Hepatocyte (in vitro differentiated cells): ENCODE results near the gene EPPIN. TPM values are rescaled to one million over a fixed set of nuclear protein-coding genes. Genes with fewer than 3 reads are reported as not detected.

Experiments used
- DNase-seq: peaks from one replicate; pipeline ENCODE4 v3.0.0-alpha.2; 2016; ENCODE audit warnings: low spot score
- H2AFZ ChIP-seq: fragments of 200-600 bp; sonication (generic); 2 replicates; pipeline ENCODE4 v1.6.0; 2016; ENCODE audit warnings: antibody characterized with exemption, mild to moderate bottlenecking
- H3K27ac ChIP-seq: fragments of 200-600 bp; sonication (generic); 2 replicates; pipeline ENCODE4 v1.5.1; 2016; ENCODE audit warnings: mild to moderate bottlenecking
- H3K27me3 ChIP-seq: fragments of 200-600 bp; sonication (generic); 2 replicates; pipeline ENCODE4 v1.6.1; 2016
- H3K36me3 ChIP-seq: fragments of 200-600 bp; sonication (generic); replicated peaks from 2 replicates; pipeline ENCODE4 v1.5.1; 2016; ENCODE audit warnings: low read depth; ENCODE audit not compliant: insufficient read depth
- H3K4me1 ChIP-seq: fragments of 200-600 bp; sonication (generic); 2 replicates; pipeline ENCODE4 v1.5.1; 2016; ENCODE audit warnings: mild to moderate bottlenecking, moderate library complexity; ENCODE audit not compliant: insufficient read depth
- H3K4me2 ChIP-seq: fragments of 200-600 bp; sonication (generic); 2 replicates; pipeline ENCODE4 v1.6.0; 2016
- H3K4me3 ChIP-seq: fragments of 200-600 bp; sonication (generic); 2 replicates; pipeline ENCODE4 v1.5.1; 2016; ENCODE audit warnings: mild to moderate bottlenecking
- H3K79me2 ChIP-seq: fragments of 200-600 bp; sonication (generic); 2 replicates; pipeline ENCODE4 v1.6.0; 2017; ENCODE audit warnings: mild to moderate bottlenecking
- H3K9me2 ChIP-seq: fragments of 200-600 bp; sonication (generic); replicated peaks from 2 replicates; pipeline ENCODE4 v1.6.0; 2017; ENCODE audit warnings: mild to moderate bottlenecking; ENCODE audit not compliant: insufficient read depth
- H3K9me3 ChIP-seq: fragments of 200-600 bp; sonication (generic); 2 replicates; pipeline ENCODE4 v1.5.1; 2016; ENCODE audit warnings: low read depth, mild to moderate bottlenecking
- H4K20me1 ChIP-seq: fragments of 200-600 bp; sonication (generic); 2 replicates; pipeline ENCODE4 v1.6.0; 2016; ENCODE audit warnings: mild to moderate bottlenecking; ENCODE audit not compliant: insufficient read depth, poor library complexity, severe bottlenecking
- CTCF ChIP-seq: fragments of 200-600 bp; sonication (generic); IDR thresholded peaks from 2 replicates; pipeline ENCODE4 v1.5.1; 2016; ENCODE audit warnings: antibody characterized with exemption, mild to moderate bottlenecking; ENCODE audit not compliant: poor library complexity
- EZH2 ChIP-seq: fragments of 200-600 bp; sonication (generic); IDR thresholded peaks from 2 replicates; pipeline ENCODE4 v1.6.1; 2016; ENCODE audit warnings: antibody characterized with exemption, mild to moderate bottlenecking, borderline replicate concordance
- EZH2phosphoT487 ChIP-seq: fragments of 200-600 bp; sonication (generic); IDR thresholded peaks from one replicate; pipeline ENCODE4 v1.6.1; 2018; ENCODE audit warnings: antibody characterized with exemption, mild to moderate bottlenecking, low read depth, moderate library complexity; ENCODE audit not compliant: unreplicated experiment, severe bottlenecking
- WGBS: methylation state at CpG from one replicate; pipeline ENCODE4 v1.1.6; 2016; ENCODE audit warnings: low lambda C conversion rate; ENCODE audit errors: missing lambda C conversion rate; 5-methylcytosine and 5-hydroxymethylcytosine counted together
- polyA plus RNA-seq: library from polyadenylated mRNA; unstranded; fragments of >200 nt; fragmentation: Nextera tagmentation; extraction: Ambion mirVana; gene quantifications from 2 replicates; pipeline ENCODE4 v1.2.1, GENCODE V29; 2016
- total RNA-seq: library from RNA; depleted of rRNA; stranded (reverse); fragments of >200 nt; gene quantifications from 2 replicates; pipeline ENCODE4 v1.2.3, GENCODE V29; 2014

EPPIN gene
- total and polyA plus RNA-seq, 2 experiments from 2014 or later: not detected

GRCh38 chr20:45515147-45515913 is 31.9 kb downstream of the EPPIN start, which contains the start of gene SPINT3:
SPINT3 (minus strand) TSS chr20:45515622; CDS start chr20:45515608, 14 bp downstream.
- no peak for DNase-seq
- Histone ChIP-seq H3K27ac (no peak within 1 kb of the TSS), H2AFZ (no peak within 1 kb of the TSS), H3K4me1 (no peaks in the 10 kb centered on the region), H3K9me3 (no peaks in the 10 kb centered on the region), H3K4me3 (no peak within 1 kb of the TSS), H3K9me2 (no peaks in the 10 kb centered on the region), H4K20me1 (no peaks in the 10 kb centered on the region), H3K36me3 (no peaks in the 10 kb centered on the region), H3K27me3 (peaks cover 16% of the 10 kb centered on the region), H3K79me2 (no peaks in the 10 kb centered on the region), H3K4me2 (no peak within 1 kb of the TSS)
- TF ChIP-seq EZH2 (no peak), CTCF (no peak), EZH2phosphoT487 (no peak)
- 83% methylated on average over 5 of the region's 5 CpGs for WGBS

- Histone ChIP-seq H4K20me1 (no peaks in the 10 kb centered on the region), H3K9me3 (no peaks in the 10 kb centered on the region), H3K79me2 (no peaks in the 10 kb centered on the region), H3K27ac (no peak overlapping the region), H3K4me1 (no peaks in the 10 kb centered on the region), H3K4me2 (no peak overlapping the region), H3K9me2 (no peaks in the 10 kb centered on the region), H3K27me3 (peaks cover 16% of the 10 kb centered on the region), H3K36me3 (no peaks in the 10 kb centered on the region), H2AFZ (no peak overlapping the region), H3K4me3 (no peak overlapping the region)
- no peak for DNase-seq
- TF ChIP-seq EZH2: no peak
- TF ChIP-seq CTCF: no peak
- no peak for TF ChIP-seq EZH2phosphoT487
- 87% methylated on average over 5 of the region's 5 CpGs for WGBS
Measured at GRCh38 chr20:45510242-45510862, 36.8 kb downstream of the EPPIN start.

DNA sequence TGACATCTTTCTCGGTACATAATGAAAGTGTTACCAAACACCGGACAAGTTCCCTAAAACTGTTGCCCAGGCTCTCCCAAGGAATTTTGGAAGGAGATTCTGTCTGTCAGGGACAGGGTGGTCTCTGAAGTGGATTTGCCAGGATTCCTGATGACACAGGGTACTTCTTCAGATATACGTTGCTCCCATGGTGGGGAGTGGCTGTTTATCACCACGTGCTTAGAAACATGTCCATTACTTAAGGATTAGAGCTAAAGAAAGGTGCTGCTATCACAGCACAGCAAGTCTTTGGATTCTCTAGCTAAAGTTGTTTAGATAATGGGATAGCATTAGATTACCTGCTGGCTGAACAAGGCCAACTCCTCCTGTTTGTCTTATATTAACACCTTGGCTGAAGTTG is 38.1 kb downstream of the EPPIN start:
- Histone ChIP-seq H3K9me3 (no peaks in the 10 kb centered on the region), H3K4me1 (no peaks in the 10 kb centered on the region), H3K9me2 (no peaks in the 10 kb centered on the region), H3K79me2 (no peaks in the 10 kb centered on the region), H3K36me3 (no peaks in the 10 kb centered on the region), H3K27ac (no peak overlapping the region), H4K20me1 (no peaks in the 10 kb centered on the region), H3K4me2 (no peak overlapping the region), H3K27me3 (peaks cover 10% of the 10 kb centered on the region), H3K4me3 (no peak overlapping the region), H2AFZ (no peak overlapping the region)
- TF ChIP-seq EZH2: no peak
- no peak for TF ChIP-seq CTCF
- no peak for TF ChIP-seq EZH2phosphoT487
- no peak for DNase-seq
- 53% methylated on average over 4 of the region's 4 CpGs for WGBS
